ENCODE results near the gene TSN.

- TF ChIP-seq CTCF (conservative IDR thresholded peaks at IDR 0.05; ENCODE audit: low read length): no peak
- no peak for TF ChIP-seq EZH2phosphoT487 (IDR thresholded peaks at IDR 0.05; ENCODE audit: borderline replicate concordance)
Observed at GRCh38 chr2:121774235-121774634, 18.8 kb downstream of the TSN start.

All from Loucy (cell line).